GM19238 (cell line): ENCODE results near the gene TRANK1.
"Not testable (repeated sequence)": the region's sequence is repeated elsewhere in the genome, so short reads cannot be mapped to it uniquely, and the experiment has no call there.

Experiments used
- DNase-seq: peaks from one replicate; pipeline ENCODE4 v3.0.0; 2011; ENCODE audit warnings: low spot score; ENCODE audit not compliant: insufficient read length

Gene TRANK1

GRCh38 chr3:36920884-36921567 lies 23.8 kb downstream of the TRANK1 start:
- DNase-seq, result no peak

GRCh38 chr3:36919439-36920160 lies 25.3 kb downstream of the TRANK1 start:
- no peak for DNase-seq

- DNase-seq, result no peak
These were observed 26.8 kb downstream of the TRANK1 start for GRCh38 chr3:36918050-36918449.

- DNase-seq, result peak; percentile 47
These were observed 32.7 kb downstream of the TRANK1 start for GRCh38 chr3:36911990-36912804.

DNA sequence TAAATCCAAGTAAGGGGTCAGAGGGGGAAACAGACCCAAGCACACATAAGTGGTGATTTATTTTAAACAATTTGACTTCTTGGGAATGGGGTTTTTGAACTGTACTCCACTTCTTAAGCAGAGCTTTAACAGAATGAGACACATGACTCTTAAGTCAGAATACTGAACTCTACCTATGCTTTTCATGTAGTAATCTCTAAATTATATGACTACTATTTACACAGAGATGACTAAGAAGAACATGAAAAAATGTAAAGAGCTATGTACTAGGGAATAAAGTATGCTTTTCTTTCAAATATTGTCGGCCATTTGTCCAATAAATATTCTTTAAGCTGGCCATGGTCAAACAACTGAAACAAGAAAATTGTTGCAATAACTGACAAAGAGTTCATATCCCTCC lies 35.2 kb downstream of the TRANK1 start:
- DNase-seq, result no peak

DNA sequence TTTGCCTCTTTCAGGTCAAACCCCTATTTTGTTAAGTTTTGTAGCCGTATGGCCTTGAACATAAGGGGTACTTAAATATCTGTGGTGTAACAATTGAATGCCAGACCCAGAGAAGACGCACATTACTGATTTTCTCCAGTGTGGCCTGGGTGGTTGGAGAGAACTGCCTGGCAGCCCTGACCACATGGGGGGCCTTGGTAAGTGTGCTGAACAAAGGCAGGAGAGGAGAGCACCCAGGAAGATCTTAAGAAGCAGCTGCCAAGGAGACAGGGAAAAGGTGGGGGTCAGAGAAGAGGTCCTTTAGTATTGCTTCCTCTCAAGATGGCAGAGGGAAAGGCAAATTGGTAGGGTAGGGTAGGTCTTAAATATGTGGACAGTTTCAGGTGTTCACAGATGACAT lies 35.7 kb downstream of the TRANK1 start:
- no peak for DNase-seq

- no peak for DNase-seq
These were observed 36.1 kb downstream of the TRANK1 start for GRCh38 chr3:36908647-36909180.

DNA sequence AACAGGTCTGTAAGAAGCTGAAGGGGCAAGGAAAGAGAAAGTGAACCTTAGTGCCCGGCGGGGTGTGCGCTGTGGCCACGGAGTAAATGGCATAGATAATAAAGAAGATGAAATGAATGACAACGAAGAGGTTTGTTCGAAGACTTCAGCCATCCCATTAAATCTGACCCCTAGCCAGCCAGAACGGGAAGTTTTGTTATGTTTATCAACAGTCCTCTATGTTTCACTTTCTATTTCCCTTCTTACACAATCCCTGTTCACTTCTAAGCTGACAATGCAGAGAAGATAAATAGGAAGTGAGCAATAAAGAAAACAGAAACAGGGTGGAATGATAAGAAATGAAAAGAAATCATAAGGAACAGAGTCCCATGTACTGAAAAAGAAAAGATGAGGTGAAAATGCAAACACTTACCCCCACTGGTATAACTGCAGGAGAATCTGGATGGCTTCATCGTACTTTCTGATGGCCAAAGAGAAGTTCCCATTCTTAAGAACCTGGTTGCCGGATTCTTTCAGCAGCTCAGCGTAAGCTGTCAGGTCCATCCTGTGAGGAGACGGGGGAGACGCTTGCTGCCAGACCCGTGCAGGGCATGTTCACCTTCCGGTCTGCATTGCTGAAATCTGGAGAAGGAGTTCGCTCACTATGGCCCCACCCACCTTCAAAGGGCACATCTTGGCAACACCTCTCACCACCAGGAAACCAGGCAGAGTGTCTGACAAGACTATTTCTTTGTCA lies 36.8 kb downstream of the TRANK1 start:
- no peak for DNase-seq

DNA sequence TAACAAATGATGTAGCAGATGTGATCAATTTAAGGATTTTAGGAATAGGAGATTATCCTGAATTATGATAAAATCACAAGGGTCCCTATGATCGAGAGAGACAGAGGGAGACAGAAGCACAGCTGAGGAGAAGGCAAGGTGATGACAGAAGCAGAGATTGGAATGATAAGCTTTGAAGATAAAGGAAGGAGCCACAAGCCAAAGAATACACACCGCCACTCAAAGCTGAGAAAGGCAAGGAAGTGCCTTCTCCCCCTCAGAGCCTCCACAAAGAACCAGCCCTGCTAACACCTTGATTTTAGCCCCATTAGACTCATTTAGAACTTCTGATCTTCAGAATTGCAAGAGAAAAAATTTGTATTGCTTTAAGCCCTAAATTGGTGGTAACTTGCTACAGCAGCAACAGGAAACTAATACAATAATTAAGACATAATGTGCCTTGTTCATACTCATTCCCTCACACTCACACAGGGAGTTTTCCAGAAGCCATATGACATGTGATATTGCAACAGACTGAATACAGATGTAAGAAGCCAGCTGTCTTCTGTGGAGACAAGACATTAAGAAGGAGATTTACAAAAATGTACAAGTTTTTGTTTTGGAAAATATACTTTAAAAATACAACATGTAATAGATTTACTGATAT lies 38.2 kb downstream of the TRANK1 start:
- DNase-seq, result no peak

DNA sequence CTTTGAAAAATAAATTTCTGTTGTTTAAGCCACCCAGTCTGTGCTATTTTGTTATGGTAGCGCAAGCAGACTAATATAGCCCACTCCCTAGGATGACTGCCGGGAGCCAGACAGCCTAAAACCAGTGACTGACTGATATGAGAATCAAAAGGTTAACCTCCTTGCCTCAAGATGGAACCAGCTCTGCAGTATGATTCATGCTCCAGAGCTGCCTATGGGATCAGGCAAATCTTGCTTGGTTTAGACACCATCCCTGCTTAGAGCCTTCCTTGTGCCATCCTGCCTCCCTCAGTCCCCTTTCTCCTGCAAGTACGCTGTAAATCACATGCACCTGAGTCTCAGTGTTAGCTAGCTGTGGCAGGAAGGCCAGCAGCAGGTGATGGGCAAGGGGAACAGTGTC lies 39.3 kb downstream of the TRANK1 start:
- no peak for DNase-seq

DNA sequence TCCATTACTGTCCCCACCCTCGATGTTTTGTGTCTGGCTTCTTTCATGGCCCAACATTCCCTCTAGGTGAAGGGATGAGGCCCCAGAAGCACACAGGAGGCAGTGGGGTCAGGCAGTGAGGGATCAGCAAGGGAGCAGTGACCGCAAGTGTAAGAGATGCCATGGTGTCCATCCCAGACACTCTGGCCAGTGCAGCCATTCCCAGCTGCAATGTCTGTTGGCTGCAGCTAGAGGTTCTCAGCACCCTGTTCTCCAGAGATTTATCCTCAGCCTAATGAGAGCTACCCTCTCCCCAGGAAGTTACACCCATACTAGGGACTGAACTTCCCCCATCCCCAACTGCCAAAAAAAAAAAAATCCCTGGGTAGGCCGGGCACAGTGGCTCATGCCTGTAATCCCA lies 40.2 kb downstream of the TRANK1 start:
- no peak for DNase-seq

DNA sequence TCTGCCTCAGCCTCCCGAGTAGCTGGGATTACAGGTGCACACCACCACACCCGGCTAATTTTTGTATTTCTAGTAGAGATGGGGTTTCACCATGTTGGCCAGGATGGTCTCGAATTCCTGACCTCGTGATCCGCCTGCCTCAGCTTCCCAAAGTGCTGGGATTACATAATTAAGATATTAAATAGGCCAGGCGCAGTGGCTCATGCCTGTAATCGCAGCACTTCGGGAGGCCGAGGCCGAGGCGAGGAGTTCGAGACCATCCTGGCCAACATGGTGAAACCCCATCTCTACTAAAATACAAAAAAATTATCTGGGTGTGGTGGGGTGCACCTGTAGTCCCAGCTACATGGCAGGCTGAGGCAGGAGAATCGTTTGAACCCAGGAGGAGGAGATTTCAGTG lies 40.8 kb downstream of the TRANK1 start:
- not testable (repeated sequence) for DNase-seq

- DNase-seq, result no peak
These were observed 41.6 kb downstream of the TRANK1 start for GRCh38 chr3:36903119-36903882.

DNA sequence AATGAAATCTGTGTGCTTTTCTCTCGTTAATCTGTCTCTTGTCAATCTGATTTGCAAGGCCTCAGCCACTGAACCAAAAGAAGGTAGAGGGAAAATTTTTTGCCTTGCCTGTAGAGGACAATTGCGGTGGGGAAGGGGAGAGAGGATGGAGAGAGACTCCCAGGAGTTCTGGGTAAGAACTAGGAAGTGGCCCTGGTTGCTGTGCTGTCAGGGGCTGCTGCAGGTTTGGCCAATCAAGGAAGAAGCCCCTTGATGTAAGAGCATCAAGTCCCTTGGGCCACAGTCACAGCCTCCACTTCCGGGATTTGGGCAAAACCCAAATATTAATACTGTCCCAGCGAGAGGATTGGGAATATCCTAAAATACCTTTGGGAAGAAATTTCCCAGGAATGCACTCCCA lies 43.3 kb downstream of the TRANK1 start:
- DNase-seq, result no peak

DNA sequence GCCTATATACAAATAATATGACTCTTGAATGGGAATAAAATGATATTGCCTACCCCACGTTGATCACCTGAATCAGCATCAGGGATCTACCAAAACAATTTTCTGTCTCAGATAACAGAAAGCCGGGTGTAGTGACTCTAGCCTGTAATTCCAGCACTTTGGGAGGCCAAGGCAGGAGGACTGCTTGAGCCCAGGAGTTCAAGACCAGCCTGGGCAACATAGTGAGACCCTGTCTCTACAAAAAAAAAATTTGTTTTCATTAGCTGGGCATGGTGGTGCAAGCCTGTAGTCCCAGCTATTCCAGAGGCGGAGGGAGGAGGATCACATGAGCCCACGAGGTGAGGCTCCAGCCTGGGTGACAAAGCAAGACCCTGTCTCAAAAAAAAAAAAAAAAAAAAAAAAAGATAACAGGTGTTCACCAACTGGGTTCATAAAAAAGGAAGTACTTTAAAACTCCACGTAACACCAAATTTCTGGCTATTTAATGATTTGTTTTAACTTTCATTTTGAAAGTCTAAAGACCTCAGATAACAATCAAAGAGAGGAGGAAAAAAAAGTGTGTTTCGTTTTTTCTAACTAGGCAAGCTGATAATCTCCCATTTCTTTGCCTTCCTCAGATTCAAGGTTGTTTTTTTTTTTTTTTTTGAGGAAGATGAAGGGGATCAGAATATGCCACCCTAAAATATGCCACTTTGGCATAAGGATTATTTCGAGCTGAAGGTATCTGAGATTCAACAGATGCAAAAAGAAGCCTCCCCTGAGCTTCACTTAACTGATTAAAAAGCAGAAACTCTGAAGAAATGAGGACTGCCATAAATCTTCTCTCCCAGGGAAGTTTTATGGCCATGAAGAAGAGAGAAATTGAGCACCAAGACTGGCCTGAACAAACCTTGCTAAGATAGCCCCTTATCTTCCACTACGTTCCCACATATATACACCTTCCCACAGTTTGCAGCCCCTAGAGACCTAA lies 44.1 kb downstream of the TRANK1 start:
- no peak for DNase-seq

GRCh38 chr3:36895496-36896409 lies 49.1 kb downstream of the TRANK1 start:
- DNase-seq, result no peak

DNA sequence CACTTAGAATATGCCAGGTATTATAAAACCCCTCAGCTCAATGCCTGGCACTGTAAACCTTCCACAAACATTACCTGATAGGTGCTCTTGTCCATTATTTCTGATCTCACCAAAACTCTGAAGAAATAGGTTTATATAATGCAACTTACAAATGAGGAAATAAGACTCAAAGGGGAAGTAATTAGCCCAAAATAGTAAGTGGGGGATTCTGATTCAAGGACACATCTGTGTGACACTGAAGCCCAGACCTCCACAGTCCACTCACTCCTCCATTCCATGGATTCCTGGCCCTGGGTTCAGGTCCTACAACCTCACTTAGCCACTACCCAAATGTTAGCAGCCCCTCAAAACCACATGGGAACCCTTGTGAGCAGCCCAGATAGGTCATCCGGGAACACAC lies 49.9 kb downstream of the TRANK1 start:
- no peak for DNase-seq

- DNase-seq, result no peak
These were observed 51.0 kb downstream of the TRANK1 start for GRCh38 chr3:36893826-36894225.
